Smooth muscle cell (in vitro differentiated cells): ENCODE results near the gene GNG10. TPM values are rescaled to one million over a fixed set of nuclear protein-coding genes. Genes with fewer than 3 reads are reported as not detected.
A peak's percentile ranks its signal among the peaks of the same experiment; 100 is the strongest.

Source experiments
- DNase-seq: peaks from one replicate; lab custom pipeline; 2025; ENCODE audit not compliant: unreplicated experiment; lab: John Stamatoyannopoulos, UW
- H2AFZ ChIP-seq: fragments of 200-600 bp; sonication (generic); 2 replicates; pipeline ENCODE4 v1.6.0; 2016; ENCODE audit warnings: antibody characterized with exemption, low read depth, mild to moderate bottlenecking
- H3F3A ChIP-seq: fragments of 200-600 bp; sonication (generic); 2 replicates; pipeline ENCODE4 v1.6.0; 2017; ENCODE audit warnings: antibody characterized with exemption, low read depth
- H3K27ac ChIP-seq: fragments of 200-600 bp; sonication (generic); 2 replicates; pipeline ENCODE4 v1.5.1; 2016; ENCODE audit warnings: low read depth, mild to moderate bottlenecking
- H3K27me3 ChIP-seq: fragments of 200-600 bp; sonication (generic); 2 replicates; pipeline ENCODE4 v1.6.1; 2016; ENCODE audit warnings: low read depth, mild to moderate bottlenecking
- H3K36me3 ChIP-seq: fragments of 200-600 bp; sonication (generic); 2 replicates; pipeline ENCODE4 v1.5.1; 2016; ENCODE audit warnings: low read depth
- H3K4me1 ChIP-seq: fragments of 200-600 bp; sonication (generic); 2 replicates; pipeline ENCODE4 v1.5.1; 2016; ENCODE audit warnings: low read depth
- H3K4me2 ChIP-seq: fragments of 200-600 bp; sonication (generic); 2 replicates; pipeline ENCODE4 v1.6.0; 2016; ENCODE audit warnings: mild to moderate bottlenecking
- H3K4me3 ChIP-seq: fragments of 200-600 bp; sonication (generic); 2 replicates; pipeline ENCODE4 v1.5.1; 2016; ENCODE audit warnings: mild to moderate bottlenecking
- H3K79me2 ChIP-seq: fragments of 200-600 bp; sonication (generic); 2 replicates; pipeline ENCODE4 v1.6.0; 2016; ENCODE audit warnings: low read depth, mild to moderate bottlenecking
- H3K9ac ChIP-seq: fragments of 200-600 bp; sonication (generic); 2 replicates; pipeline ENCODE4 v1.6.0; 2016; ENCODE audit warnings: low read depth
- H3K9me3 ChIP-seq: fragments of 200-600 bp; sonication (generic); replicated peaks from 2 replicates; pipeline ENCODE4 v1.5.1; 2016; ENCODE audit warnings: low read depth
- H4K20me1 ChIP-seq: fragments of 200-600 bp; sonication (generic); 2 replicates; pipeline ENCODE4 v1.6.0; 2016; ENCODE audit warnings: low read depth
- CTCF ChIP-seq: fragments of 200-600 bp; sonication (generic); IDR thresholded peaks from 2 replicates; pipeline ENCODE4 v1.5.1; 2017; ENCODE audit warnings: borderline replicate concordance, mild to moderate bottlenecking, antibody characterized with exemption; ENCODE audit not compliant: insufficient read depth, poor library complexity, severe bottlenecking
- WGBS: methylation state at CpG from one replicate; pipeline ENCODE4 v1.1.7; 2016; ENCODE audit warnings: low lambda C conversion rate; 5-methylcytosine and 5-hydroxymethylcytosine counted together
- polyA plus RNA-seq: library from polyadenylated mRNA; unstranded; fragments of >200 nt; fragmentation: Nextera tagmentation; extraction: Ambion mirVana; gene quantifications from 2 replicates; pipeline ENCODE4 v1.2.1, GENCODE V29; 2016
- total RNA-seq: library from RNA; depleted of rRNA; stranded (reverse); fragments of >200 nt; gene quantifications from 2 replicates; pipeline ENCODE4 v1.2.3, GENCODE V29; 2014

Gene GNG10
- total and polyA plus RNA-seq, 2 experiments from 2014 or later = 47.9 to 104 TPM

GRCh38 chr9:111659691-111660090 lies 1.7 kb upstream of the GNG10 start:
- Histone ChIP-seq H3K4me3 (no peak overlapping the region), H3F3A (peaks cover 3% of the 10 kb centered on the region), H3K36me3 (no peaks in the 10 kb centered on the region), H4K20me1 (peaks cover 17% of the 10 kb centered on the region), H3K27ac (no peak overlapping the region), H3K4me1 (peaks cover 13% of the 10 kb centered on the region), H3K79me2 (peaks cover 22% of the 10 kb centered on the region), H3K9me3 (no peaks in the 10 kb centered on the region), H3K4me2 (no peak overlapping the region), H3K27me3 (no peaks in the 10 kb centered on the region), H3K9ac (no peak overlapping the region), H2AFZ (no peak overlapping the region)
- TF ChIP-seq CTCF = no peak
- 94% methylated on average over 3 of the region's 3 CpGs for WGBS
- DNase-seq = no peak

- WGBS = 2% methylated on average over 44 of the region's 57 CpGs
- Histone ChIP-seq H3F3A (peaks cover 2% of the 10 kb centered on the region), H2AFZ (peak overlapping the region; percentile 83), H4K20me1 (peaks cover 40% of the 10 kb centered on the region), H3K27me3 (no peaks in the 10 kb centered on the region), H3K4me1 (peaks cover 13% of the 10 kb centered on the region), H3K79me2 (peaks cover 28% of the 10 kb centered on the region), H3K4me2 (peak overlapping the region; percentile 96), H3K27ac (peak overlapping the region; percentile 34), H3K9ac (peak overlapping the region; percentile 78), H3K36me3 (no peaks in the 10 kb centered on the region), H3K9me3 (no peaks in the 10 kb centered on the region), H3K4me3 (peak overlapping the region; percentile 81)
- no peak for TF ChIP-seq CTCF
- peak; percentile 41 for DNase-seq
Observed at GRCh38 chr9:111661802-111662521, 557 bp downstream of the GNG10 start.

GRCh38 chr9:111662576-111663300 lies 1.3 kb downstream of the GNG10 start:
- peak overlapping the region; percentile 43 for H3K9ac ChIP-seq
- no peaks in the 10 kb centered on the region for H3K36me3 ChIP-seq
- H3K79me2 ChIP-seq = peaks cover 28% of the 10 kb centered on the region
- H3K4me2 ChIP-seq = peak overlapping the region; percentile 96
- WGBS = 34% methylated on average over 7 of the region's 7 CpGs
- peak overlapping the region; percentile 81 for H3K4me3 ChIP-seq
- no peaks in the 10 kb centered on the region for H3K27me3 ChIP-seq
- no peaks in the 10 kb centered on the region for H3F3A ChIP-seq
- H3K9me3 ChIP-seq = no peaks in the 10 kb centered on the region
- peaks cover 41% of the 10 kb centered on the region for H4K20me1 ChIP-seq
- peak overlapping the region; percentile 83 for H2AFZ ChIP-seq
- no peak for DNase-seq
- H3K27ac ChIP-seq = peak overlapping the region; percentile 27
- no peak for TF ChIP-seq CTCF
- peaks cover 13% of the 10 kb centered on the region for H3K4me1 ChIP-seq
